Testis (tissue), 2 donors: ENCODE results near the gene GRM7.

Experiments
- POLR2A ChIP-seq: fragments of 450-650 bp; IDR thresholded peaks from one replicate; pipeline ENCODE4 v1.6.1; 2017; ENCODE audit warnings: antibody characterized with exemption, mild to moderate bottlenecking, moderate library complexity
- TF ChIP-seq, protein P1 (sequence below), 3 experiments: fragments of 450-650 bp in 2 of 3; fragments of 200-600 bp in 1 of 3; sonication (generic) in 1 of 3; IDR thresholded peaks; one replicate each; pipeline ENCODE4 v1.5.1; 2016 to 2019; ENCODE audit warnings: antibody characterized with exemption in 3 of 3, mild to moderate bottlenecking in 2 of 3, moderate library complexity in 1 of 3

DNA sequence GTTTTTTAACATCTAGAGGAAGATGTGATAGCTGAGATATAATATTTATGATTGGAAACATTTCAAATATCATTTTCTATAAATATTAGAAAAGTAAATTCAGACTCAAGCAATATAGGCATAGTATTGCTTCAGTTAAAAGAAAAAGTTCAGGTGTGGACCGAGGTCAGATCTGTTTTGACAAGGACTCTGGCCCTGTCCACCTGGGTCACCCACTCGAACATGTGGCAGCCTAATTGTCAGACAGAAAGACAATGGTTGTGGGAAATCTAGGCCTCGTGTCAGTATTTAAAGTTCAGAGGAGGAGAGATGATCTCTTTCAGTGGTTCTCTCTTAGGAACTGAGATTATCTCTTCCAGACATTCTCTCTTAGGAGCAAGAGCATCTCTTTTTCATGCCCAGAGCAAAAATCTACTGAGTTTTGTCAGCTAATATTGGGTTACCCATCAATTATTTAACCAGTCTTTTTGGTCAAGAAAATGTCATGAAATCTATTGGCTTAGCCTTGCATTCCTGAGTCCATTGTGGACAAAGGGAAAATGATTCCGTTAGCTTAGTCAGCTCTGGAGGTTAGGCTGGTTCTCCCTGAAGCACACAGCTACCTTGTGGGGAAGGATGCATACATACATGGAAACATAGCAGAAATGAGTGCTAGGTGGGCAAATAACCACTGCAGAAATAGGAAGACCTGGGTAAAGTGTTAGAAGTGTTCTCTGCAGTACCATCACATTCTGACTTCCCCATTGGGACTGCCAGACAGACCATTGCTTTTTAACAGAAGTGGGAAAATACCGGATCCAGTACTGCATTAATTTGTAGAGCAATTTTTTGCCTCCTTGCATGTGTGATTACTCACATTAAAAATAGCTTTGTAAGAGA is 343.3 kb downstream of the GRM7 start:
- TF ChIP-seq, protein P1, sequence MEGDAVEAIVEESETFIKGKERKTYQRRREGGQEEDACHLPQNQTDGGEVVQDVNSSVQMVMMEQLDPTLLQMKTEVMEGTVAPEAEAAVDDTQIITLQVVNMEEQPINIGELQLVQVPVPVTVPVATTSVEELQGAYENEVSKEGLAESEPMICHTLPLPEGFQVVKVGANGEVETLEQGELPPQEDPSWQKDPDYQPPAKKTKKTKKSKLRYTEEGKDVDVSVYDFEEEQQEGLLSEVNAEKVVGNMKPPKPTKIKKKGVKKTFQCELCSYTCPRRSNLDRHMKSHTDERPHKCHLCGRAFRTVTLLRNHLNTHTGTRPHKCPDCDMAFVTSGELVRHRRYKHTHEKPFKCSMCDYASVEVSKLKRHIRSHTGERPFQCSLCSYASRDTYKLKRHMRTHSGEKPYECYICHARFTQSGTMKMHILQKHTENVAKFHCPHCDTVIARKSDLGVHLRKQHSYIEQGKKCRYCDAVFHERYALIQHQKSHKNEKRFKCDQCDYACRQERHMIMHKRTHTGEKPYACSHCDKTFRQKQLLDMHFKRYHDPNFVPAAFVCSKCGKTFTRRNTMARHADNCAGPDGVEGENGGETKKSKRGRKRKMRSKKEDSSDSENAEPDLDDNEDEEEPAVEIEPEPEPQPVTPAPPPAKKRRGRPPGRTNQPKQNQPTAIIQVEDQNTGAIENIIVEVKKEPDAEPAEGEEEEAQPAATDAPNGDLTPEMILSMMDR (IDR thresholded peaks at IDR 0.05): no peak
- no peak for TF ChIP-seq POLR2A
